CD4-positive, alpha-beta T cell treated with Interleukin-21 for 1 hour (primary cell): ENCODE measurements around the gene TP63.

Source experiments
- DNase-seq: peaks from one replicate; pipeline ENCODE4 v3.0.0-alpha.2; 2020

Gene TP63

GRCh38 chr3:189944285-189945145 is 313.3 kb downstream of the TP63 start:
- no peak for DNase-seq

DNA sequence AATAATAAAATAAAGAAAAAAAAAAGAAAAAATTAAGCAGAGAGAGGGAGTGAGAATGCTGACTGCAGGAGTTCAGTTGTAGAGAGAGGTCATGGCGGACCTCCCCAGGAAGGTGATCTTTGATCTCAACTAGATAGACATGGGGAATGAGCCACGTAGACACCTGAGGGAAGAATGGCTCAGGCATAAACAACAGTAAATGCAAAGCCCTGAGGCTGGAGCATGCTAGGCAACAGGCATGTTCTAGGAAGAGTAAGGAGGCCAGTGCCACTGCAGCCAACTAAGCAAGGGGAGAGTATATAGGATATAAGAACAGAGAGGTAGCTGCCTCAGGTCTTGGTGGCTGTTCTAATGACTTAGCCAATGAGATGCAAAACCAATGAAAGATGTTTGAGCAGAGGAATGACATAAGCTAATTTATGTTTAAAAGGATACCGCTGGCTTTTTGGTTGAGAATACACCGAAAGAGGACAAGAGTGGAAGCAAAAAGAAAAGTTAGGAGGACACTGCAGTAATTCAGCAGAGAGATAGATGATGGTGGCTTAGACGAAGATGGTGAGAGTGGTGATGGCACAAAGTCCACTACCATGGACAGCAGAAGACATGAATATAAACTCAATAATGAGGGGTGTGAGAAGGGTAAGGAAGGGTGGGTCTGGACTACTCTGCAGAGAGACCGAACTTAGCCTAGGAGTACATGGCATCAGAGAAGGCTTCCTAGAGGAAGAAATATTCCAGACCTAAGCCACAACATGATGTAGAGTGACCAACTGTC is 314.9 kb downstream of the TP63 start:
- no peak for DNase-seq
